HCT116 (cell line): ENCODE results near the gene TM9SF4. TPM values are rescaled to one million over a fixed set of nuclear protein-coding genes. Genes with fewer than 3 reads are reported as not detected.

Experiments
- ATAC-seq: fragments of 200-7000 bp; cut with Tn5 transposase; 2 replicates; pipeline ENCODE4 v1.9.1; 2020; ENCODE audit warnings: mild to moderate bottlenecking, moderate library complexity
- BruUV-seq: library from RNA; stranded (reverse); fragments of 400-500 nt; replicated peaks from 2 replicates; lab custom pipeline; 2021; lab: Mats Ljungman, UMichigan
- CTCF ChIA-PET: fragments of 300-600 bp; sonication (Branson Sonifier 250); formaldehyde crosslinking; loops from one replicate; lab custom pipeline; 2021; ENCODE audit warnings: antibody characterized with exemption; lab: Charles Lee
- POLR2A ChIA-PET: fragments of 300-600, 350-600 bp; sonication (Branson Sonifier 250); formaldehyde crosslinking; loops from one replicate; lab custom pipeline; 2021; ENCODE audit warnings: antibody characterized with exemption; lab: Charles Lee
- RAD21 ChIA-PET, 2 experiments: fragments of 300-600 bp; sonication (Branson Sonifier 250); formaldehyde crosslinking; loops; one replicate each; lab custom pipeline; 2023; ENCODE audit warnings: low total read pairs in 2 of 2; ENCODE audit not compliant: uncharacterized antibody in 2 of 2, unreplicated experiment in 2 of 2, low non-redundant PET in 1 of 2; lab: Charles Lee
- DNase-seq: peaks from one replicate; pipeline ENCODE4 v3.0.0-alpha.2; 2010; ENCODE audit warnings: low read depth, low spot score
- H2AFZ ChIP-seq: fragments of 200-600 bp; shearing (Covaris generic), sonication (generic); 2 replicates; pipeline ENCODE4 v1.6.1; 2017; ENCODE audit warnings: low read depth, mixed run types, mixed read lengths, antibody characterized with exemption, low read length; ENCODE audit not compliant: poor library complexity, severe bottlenecking
- H3K27ac ChIP-seq: 2 replicates; pipeline ENCODE4 v1.5.1; 2012; ENCODE audit warnings: low read depth, low read length
- H3K27me3 ChIP-seq: fragments of 200-600 bp; sonication (generic); 2 replicates; pipeline ENCODE4 v1.6.1; 2016; ENCODE audit warnings: mixed run types, low read length, mixed read lengths; ENCODE audit not compliant: insufficient read depth
- H3K36me3 ChIP-seq, 2 experiments: fragments of 200-500 bp in 1 of 2; fragments of 200-600 bp in 1 of 2; sonication (Bioruptor generic) in 1 of 2; sonication (generic) in 1 of 2; 2 replicates each; pipeline versions ENCODE4 v1.5.1 to v1.6.1; 2014 to 2016; ENCODE audit warnings: low read length in 2 of 2, inconsistent platforms in 1 of 2, mixed read lengths in 1 of 2, mixed run types in 1 of 2; ENCODE audit not compliant: insufficient read depth in 2 of 2, control insufficient read depth in 1 of 2
- H3K4me1 ChIP-seq, 2 experiments: fragments of 200-600 bp in 1 of 2; sonication (generic) in 1 of 2; 2 replicates each; pipeline versions ENCODE4 v1.5.1 to v1.6.1; 2012 to 2017; ENCODE audit warnings: low read length in 2 of 2, inconsistent platforms in 1 of 2, mild to moderate bottlenecking in 1 of 2, mixed read lengths in 1 of 2, mixed run types in 1 of 2, moderate library complexity in 1 of 2; ENCODE audit not compliant: insufficient read depth in 2 of 2, control insufficient read depth in 1 of 2
- H3K4me2 ChIP-seq: fragments of 200-600 bp; sonication (generic); 2 replicates; pipeline ENCODE4 v1.6.1; 2017; ENCODE audit warnings: mixed run types, low read length, mixed read lengths
- H3K4me3 ChIP-seq, 2 experiments: fragments of 200-600 bp in 1 of 2; sonication (generic) in 1 of 2; replicated peaks in 1 of 2; 2 replicates each; pipeline ENCODE4 v1.5.1; 2011 to 2016; ENCODE audit warnings: low read length in 2 of 2, control low read depth in 1 of 2, low read depth in 1 of 2, mild to moderate bottlenecking in 1 of 2, mixed read lengths in 1 of 2, mixed run types in 1 of 2
- H3K79me2 ChIP-seq: fragments of 200-600 bp; sonication (generic); 2 replicates; pipeline ENCODE4 v1.6.1; 2017; ENCODE audit warnings: mild to moderate bottlenecking, mixed run types, low read length, moderate library complexity, mixed read lengths; ENCODE audit not compliant: insufficient read depth
- H3K9ac ChIP-seq: fragments of 200-600 bp; sonication (generic); 2 replicates; pipeline ENCODE4 v1.6.1; 2016; ENCODE audit warnings: low read length, mixed read lengths
- H3K9me2 ChIP-seq: fragments of 200-600 bp; sonication (generic), shearing (Covaris generic); 2 replicates; pipeline ENCODE4 v1.6.1; 2017; ENCODE audit warnings: mixed run types, mild to moderate bottlenecking, moderate library complexity; ENCODE audit not compliant: insufficient read depth
- H3K9me3 ChIP-seq, 2 experiments: fragments of 200-500 bp in 1 of 2; fragments of 200-600 bp in 1 of 2; sonication (Bioruptor generic) in 1 of 2; sonication (generic) in 1 of 2; 2 replicates each; pipeline ENCODE4 v1.6.1; 2014 to 2017; ENCODE audit warnings: low read length in 2 of 2, mixed read lengths in 2 of 2, inconsistent platforms in 1 of 2, low read depth in 1 of 2, mild to moderate bottlenecking in 1 of 2, mixed run types in 1 of 2, moderate library complexity in 1 of 2; ENCODE audit not compliant: control insufficient read depth in 1 of 2, insufficient read depth in 1 of 2
- H4K20me1 ChIP-seq: fragments of 200-600 bp; sonication (generic), shearing (Covaris generic); 2 replicates; pipeline ENCODE4 v1.6.1; 2017; ENCODE audit warnings: mixed run types, mild to moderate bottlenecking, moderate library complexity; ENCODE audit not compliant: insufficient read depth
- CBX3 ChIP-seq: IDR thresholded peaks from 2 replicates; pipeline ENCODE4 v1.6.1; 2012; ENCODE audit warnings: low read depth
- CTCF ChIP-seq, 3 experiments: fragments of 200-600 bp in 1 of 3; sonication (generic) in 1 of 3; IDR thresholded peaks in 2 of 3; conservative IDR thresholded peaks in 1 of 3; 2 replicates each; pipeline ENCODE4 v1.5.1; 2012 to 2017; ENCODE audit warnings: low read depth in 2 of 3, low read length in 2 of 3, antibody characterized with exemption in 1 of 3, borderline replicate concordance in 1 of 3, control low read depth in 1 of 3, mild to moderate bottlenecking in 1 of 3, mixed read lengths in 1 of 3, mixed run types in 1 of 3, moderate library complexity in 1 of 3; ENCODE audit not compliant: insufficient read depth in 1 of 3
- EGR1 ChIP-seq: IDR thresholded peaks from 2 replicates; pipeline ENCODE4 v1.6.1; 2012; ENCODE audit warnings: low read depth
- FOSL1 ChIP-seq: IDR thresholded peaks from 2 replicates; pipeline ENCODE4 v1.6.1; 2012; ENCODE audit warnings: low read depth
- POLR2AphosphoS5 ChIP-seq: IDR thresholded peaks from 2 replicates; pipeline ENCODE4 v1.6.1; 2011; ENCODE audit warnings: mild to moderate bottlenecking, low read depth, low read length, moderate library complexity
- SIN3A ChIP-seq: IDR thresholded peaks from 2 replicates; pipeline ENCODE4 v1.6.1; 2012; ENCODE audit warnings: low read depth
- SP1 ChIP-seq: IDR thresholded peaks from 2 replicates; pipeline ENCODE4 v1.6.1; 2012; ENCODE audit warnings: low read depth
- SRF ChIP-seq: IDR thresholded peaks from 2 replicates; pipeline ENCODE4 v1.6.1; 2012; ENCODE audit warnings: low read depth
- TCF7L2 ChIP-seq: IDR thresholded peaks from 2 replicates; pipeline ENCODE4 v1.7.0; 2011; ENCODE audit warnings: borderline replicate concordance, inconsistent platforms; ENCODE audit not compliant: insufficient read depth, insufficient read length; ENCODE audit errors: extremely low read depth
- YY1 ChIP-seq: IDR thresholded peaks from 2 replicates; pipeline ENCODE4 v1.6.1; 2011; ENCODE audit warnings: low read length, low read depth, moderate library complexity, mild to moderate bottlenecking; ENCODE audit not compliant: insufficient replicate concordance; ENCODE audit errors: extremely low read depth
- ZBTB33 ChIP-seq: IDR thresholded peaks from 2 replicates; pipeline ENCODE4 v1.6.1; 2011; ENCODE audit warnings: mild to moderate bottlenecking, low read length, moderate library complexity; ENCODE audit not compliant: insufficient replicate concordance; ENCODE audit errors: extremely low read depth
- ZFX ChIP-seq: fragments of 450-650 bp; IDR thresholded peaks from 2 replicates; pipeline ENCODE4 v1.6.1; 2017
- intact Hi-C: fragments of 100-400 bp; cut with micrococcal nuclease; formaldehyde crosslinking; loops from 2 replicates; pipeline ENCODE4 v1.10.0; 2022
- total RNA-seq: library from RNA; stranded (reverse); gene quantifications from one replicate; pipeline ENCODE4 v1.2.1, GENCODE V29; 2021; ENCODE audit not compliant: unreplicated experiment
- TF ChIP-seq, protein P1 (sequence below): IDR thresholded peaks from 2 replicates; pipeline ENCODE4 v1.6.1; 2012
- TF ChIP-seq, protein P2 (sequence below): IDR thresholded peaks from 2 replicates; pipeline ENCODE4 v1.6.1; 2012

The TM9SF4 gene
- total RNA-seq, 1 experiment from 2014 or later: 51.2 TPM

- no peaks in the 10 kb centered on the region for H3K4me1 ChIP-seq
- CTCF ChIA-PET: no interaction called here
- H3K9me3 ChIP-seq: no peaks in the 10 kb centered on the region
- no peaks in the 10 kb centered on the region for H3K27me3 ChIP-seq
- DNase-seq: no peak
- H3K36me3 ChIP-seq: peaks cover 47 to 65% of the 10 kb centered on the region in 2 experiments; a peak in 3 of 4 replicates
- no peak overlapping the region for H3K9ac ChIP-seq
- TF ChIP-seq FOSL1 (no peak), POLR2AphosphoS5 (no peak), ZFX (no peak), SP1 (no peak), SRF (no peak), EGR1 (no peak), CTCF (IDR thresholded peaks at IDR 0.05 in 2 of 3, conservative IDR thresholded peaks at IDR 0.05 in 1 of 3; ENCODE audit: borderline replicate concordance in 1 of 3, insufficient read depth in 1 of 3, low read depth in 2 of 3, low read length in 2 of 3) (no peak), SIN3A (no peak), YY1 (no peak), CBX3 (no peak), TCF7L2 (no peak), ZBTB33 (no peak)
- TF ChIP-seq, protein P1, sequence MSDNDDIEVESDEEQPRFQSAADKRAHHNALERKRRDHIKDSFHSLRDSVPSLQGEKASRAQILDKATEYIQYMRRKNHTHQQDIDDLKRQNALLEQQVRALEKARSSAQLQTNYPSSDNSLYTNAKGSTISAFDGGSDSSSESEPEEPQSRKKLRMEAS: no peak
- TF ChIP-seq, protein P2, sequence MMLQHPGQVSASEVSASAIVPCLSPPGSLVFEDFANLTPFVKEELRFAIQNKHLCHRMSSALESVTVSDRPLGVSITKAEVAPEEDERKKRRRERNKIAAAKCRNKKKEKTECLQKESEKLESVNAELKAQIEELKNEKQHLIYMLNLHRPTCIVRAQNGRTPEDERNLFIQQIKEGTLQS: no peak
- H3K27ac ChIP-seq: no peak overlapping the region
- H4K20me1 ChIP-seq: no peaks in the 10 kb centered on the region
- H3K79me2 ChIP-seq: no peaks in the 10 kb centered on the region
- H3K4me2 ChIP-seq: no peak overlapping the region
- POLR2A ChIA-PET: no interaction called here
- no peak for ATAC-seq
- no peak overlapping the region for H3K4me3 ChIP-seq
- BruUV-seq: no TSS peak
- RAD21 ChIA-PET: no interaction called here
- no peak overlapping the region for H2AFZ ChIP-seq
- H3K9me2 ChIP-seq: no peaks in the 10 kb centered on the region
- intact Hi-C loops: no loop called here
These were observed 35.6 kb downstream of the TM9SF4 start for GRCh38 chr20:32144898-32145662.
